Activated T-helper 17 cell treated with anti-CD3 and anti-CD28 coated beads, Interleukin-2, amount 50 U/mL, for 72 hours (primary cell): ENCODE data around the gene PSMA8. TPM values are rescaled to one million over a fixed set of nuclear protein-coding genes. Genes with fewer than 3 reads are reported as not detected.
"Not testable (repeated sequence)": the region's sequence is repeated elsewhere in the genome, so short reads cannot be mapped to it uniquely, and the experiment has no call there.

Source experiments
- ATAC-seq: fragments of 150-1000 bp; cut with Tn5 transposase; replicated peaks from 2 replicates; pipeline ENCODE4 v1.10.0; 2021; ENCODE audit warnings: mild to moderate bottlenecking, moderate library complexity
- H3K27ac Mint-ChIP-seq: one replicate; pipeline ENCODE4 v1.8.0; 2022; ENCODE audit warnings: mixed read lengths
- H3K27me3 Mint-ChIP-seq: one replicate; pipeline ENCODE4 v1.8.0; 2022; ENCODE audit warnings: mixed read lengths
- H3K36me3 Mint-ChIP-seq: one replicate; pipeline ENCODE4 v1.8.0; 2022; ENCODE audit warnings: low read depth, mild to moderate bottlenecking, mixed read lengths
- H3K4me1 Mint-ChIP-seq: one replicate; pipeline ENCODE4 v1.8.0; 2022; ENCODE audit warnings: mixed read lengths
- H3K4me3 Mint-ChIP-seq: one replicate; pipeline ENCODE4 v1.8.0; 2022; ENCODE audit warnings: mild to moderate bottlenecking, mixed read lengths
- H3K9me3 Mint-ChIP-seq: one replicate; pipeline ENCODE4 v1.8.0; 2022; ENCODE audit warnings: mixed read lengths
- total RNA-seq, 2 donors: library from RNA; stranded (reverse); gene quantifications; one replicate each; pipeline ENCODE4 v1.2.3, GENCODE V29; 2022

Gene PSMA8
- total RNA-seq, 2 donors from 2014 or later: 0.58 TPM; not detected in 1

GRCh38 chr18:26237363-26237762, 103.7 kb downstream of the PSMA8 start:
- H3K27ac Mint-ChIP-seq, H3K27me3 Mint-ChIP-seq, H3K36me3 Mint-ChIP-seq, ATAC-seq, H3K4me3 Mint-ChIP-seq, H3K9me3 Mint-ChIP-seq: not testable (repeated sequence)
- H3K4me1 Mint-ChIP-seq: peaks cover 12% of the 10 kb centered on the region

GRCh38 chr18:26238718-26239117, 105.0 kb downstream of the PSMA8 start:
- not testable (repeated sequence) for H3K27me3 Mint-ChIP-seq, H3K4me3 Mint-ChIP-seq, H3K4me1 Mint-ChIP-seq, H3K9me3 Mint-ChIP-seq, H3K36me3 Mint-ChIP-seq, ATAC-seq, H3K27ac Mint-ChIP-seq

- not testable (repeated sequence) for H3K9me3 Mint-ChIP-seq, ATAC-seq, H3K27me3 Mint-ChIP-seq, H3K4me1 Mint-ChIP-seq, H3K36me3 Mint-ChIP-seq, H3K27ac Mint-ChIP-seq, H3K4me3 Mint-ChIP-seq
Measured at GRCh38 chr18:26242392-26242791, 108.7 kb downstream of the PSMA8 start.

Other genes with a start within 250 kb of the PSMA8 start
- 10 to 100 TPM; 66.3 to 74.0 TPM for gene SS18, start 43.3 kb upstream of the PSMA8 start, total RNA-seq
- gene TAF4B, start 92.6 kb downstream of the PSMA8 start, total RNA-seq: 10 to 100 TPM; 12.8 to 14.1 TPM